Measurements from ENCODE around the gene SNAPC2.
"Not testable (repeated sequence)": the region's sequence is repeated elsewhere in the genome, so short reads cannot be mapped to it uniquely, and the experiment has no call there.

SNAPC2 gene

DNA sequence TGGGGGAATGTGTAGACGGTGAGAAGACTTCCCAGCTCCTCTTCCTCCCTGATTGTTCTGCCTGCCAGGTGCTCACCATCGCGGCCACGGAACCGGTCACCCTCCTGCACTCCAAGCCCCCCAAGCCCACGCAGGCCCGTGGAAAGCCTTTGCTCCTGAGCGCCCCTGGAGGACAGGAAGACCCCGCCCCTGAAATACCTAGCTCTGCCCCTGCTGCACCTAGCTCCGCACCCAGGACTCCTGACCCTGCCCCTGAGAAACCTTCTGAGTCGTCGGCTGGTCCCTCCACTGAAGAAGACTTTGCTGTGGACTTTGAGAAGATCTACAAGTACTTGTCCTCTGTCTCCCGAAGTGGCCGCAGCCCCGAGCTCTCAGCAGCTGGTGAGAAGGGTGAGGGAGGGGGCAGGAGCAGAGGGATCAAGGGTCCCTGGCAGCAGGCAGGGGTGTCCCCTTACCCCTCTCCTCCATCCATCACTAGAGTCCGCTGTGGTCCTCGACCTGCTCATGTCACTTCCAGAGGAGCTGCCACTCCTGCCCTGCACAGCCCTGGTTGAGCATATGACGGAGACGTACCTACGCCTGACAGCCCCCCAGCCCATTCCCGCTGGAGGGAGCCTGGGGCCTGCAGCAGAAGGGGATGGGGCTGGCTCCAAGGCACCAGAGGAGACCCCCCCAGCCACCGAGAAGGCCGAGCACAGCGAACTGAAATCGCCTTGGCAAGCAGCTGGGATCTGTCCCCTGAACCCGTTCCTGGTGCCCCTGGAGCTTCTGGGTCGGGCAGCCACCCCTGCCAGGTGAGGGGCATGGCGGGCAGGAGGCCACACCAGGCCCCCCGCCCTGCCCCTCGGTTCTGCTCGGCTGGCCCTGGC lies 2.1 kb downstream of the SNAPC2 start:
- DNase-seq (ENCODE audit: low read depth in 2 of 2) = no peak

DNA sequence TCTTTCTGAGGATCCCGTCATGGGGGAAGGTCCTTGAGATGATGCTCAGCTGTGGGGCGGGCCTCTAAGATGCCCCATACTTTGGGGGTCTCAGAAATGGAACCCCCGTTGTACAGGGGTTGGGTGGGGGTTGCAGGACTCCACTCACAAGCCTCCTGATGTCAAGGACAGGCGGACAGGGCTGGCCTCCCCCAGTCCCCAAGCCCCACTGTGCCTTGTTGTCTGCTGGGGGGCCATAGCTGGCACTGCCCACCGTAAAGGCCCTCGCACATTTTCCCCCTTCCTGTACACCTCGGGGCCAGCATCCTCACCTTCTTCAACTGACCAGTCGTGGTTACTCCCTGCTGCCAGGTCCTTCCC lies 2.7 kb downstream of the SNAPC2 start:
- DNase-seq (ENCODE audit: low read depth in 2 of 2) = no peak

DNA sequence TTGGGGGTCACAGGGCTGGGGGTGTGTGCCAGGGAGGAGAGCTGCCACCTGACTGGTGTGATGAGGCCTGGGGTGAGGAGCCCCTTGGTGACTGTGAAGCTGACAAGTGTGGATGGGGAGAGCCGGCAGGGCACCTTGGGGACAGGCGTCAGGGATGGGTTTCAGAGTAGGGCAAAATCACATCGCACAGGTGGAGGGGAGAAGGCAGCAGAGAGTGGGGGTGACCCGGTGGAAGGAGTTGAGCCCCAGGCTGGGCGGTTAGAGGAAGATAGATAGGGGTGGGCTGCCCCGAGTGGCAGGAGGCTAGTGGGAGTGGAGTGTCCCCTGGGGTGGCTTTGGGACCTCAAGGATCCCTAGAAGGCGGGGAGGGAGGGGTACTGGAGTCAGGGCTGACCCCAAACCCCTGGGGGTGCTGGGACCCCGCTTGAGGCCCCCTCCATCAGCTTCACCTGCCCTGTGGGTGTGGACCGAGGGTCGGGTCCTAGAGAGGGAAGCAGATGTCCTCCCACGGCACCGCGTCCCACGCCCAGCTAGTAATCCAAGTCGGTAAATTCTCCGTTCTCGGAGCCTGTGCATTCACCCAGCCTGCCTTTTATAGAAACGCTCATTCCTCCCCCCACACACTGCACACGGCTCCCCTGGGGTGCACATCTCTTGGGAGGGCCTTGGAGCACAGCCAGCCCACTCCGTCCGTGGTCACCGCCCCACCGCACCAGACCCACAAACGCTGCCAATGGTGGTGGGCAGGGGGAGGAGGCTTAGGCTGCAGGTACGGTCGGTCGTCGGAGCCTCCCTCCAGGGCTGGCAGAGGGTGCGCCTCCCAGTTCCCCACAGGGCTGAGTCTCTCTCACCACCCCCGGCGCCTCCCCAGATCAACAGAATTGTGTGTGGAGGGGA lies 3.4 kb downstream of the SNAPC2 start:
- DNase-seq (ENCODE audit: low read depth in 2 of 2) = no peak

DNA sequence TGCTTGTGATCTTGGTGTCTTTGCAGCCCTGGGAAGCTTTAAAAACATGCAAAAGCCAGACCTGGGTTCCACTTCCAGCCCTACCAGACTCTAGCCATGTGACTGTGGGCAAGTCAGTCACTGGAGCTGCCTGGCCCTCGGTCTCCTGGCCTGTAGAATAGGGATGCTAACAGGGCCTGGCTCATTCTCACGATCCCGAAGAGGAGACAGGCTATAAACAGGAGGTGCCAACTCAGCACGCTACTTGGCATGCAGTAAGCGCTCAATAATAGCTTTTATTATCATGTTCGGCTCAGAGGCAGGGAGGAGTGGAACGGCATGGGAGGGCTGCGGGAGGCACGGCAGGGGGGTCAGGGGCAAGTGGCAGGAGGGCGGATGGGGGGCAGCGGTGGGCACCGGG lies 4.1 kb downstream of the SNAPC2 start:
- no peak for DNase-seq (ENCODE audit: low read depth in 2 of 2)

DNA sequence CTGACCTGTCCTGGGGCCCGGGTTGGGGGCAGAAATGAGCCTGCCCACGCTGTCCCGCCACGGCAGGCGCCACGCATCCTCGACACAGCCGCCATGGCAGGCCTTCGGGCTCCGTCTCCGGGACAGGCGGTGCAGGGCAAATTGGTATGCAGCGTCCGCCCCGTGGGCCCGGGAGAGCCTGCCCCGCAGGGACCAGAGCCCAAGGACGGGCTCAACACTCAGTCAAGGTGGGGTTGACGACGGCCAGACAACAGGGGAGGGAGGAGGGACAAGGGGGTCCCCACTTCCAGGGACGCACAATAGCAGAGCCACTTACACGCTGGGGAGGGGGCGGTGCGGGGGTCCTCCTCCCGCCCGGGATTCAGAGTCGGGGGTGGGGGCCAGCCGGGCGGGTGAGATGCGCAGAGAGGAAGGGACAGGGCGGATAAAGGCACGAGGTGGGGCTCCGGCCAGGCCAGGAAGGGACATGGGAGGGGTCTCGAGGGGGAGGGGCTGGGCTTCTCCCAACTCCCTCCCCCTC lies 4.6 kb downstream of the SNAPC2 start:
- no peak for DNase-seq (ENCODE audit: low read depth in 2 of 2)

DNA sequence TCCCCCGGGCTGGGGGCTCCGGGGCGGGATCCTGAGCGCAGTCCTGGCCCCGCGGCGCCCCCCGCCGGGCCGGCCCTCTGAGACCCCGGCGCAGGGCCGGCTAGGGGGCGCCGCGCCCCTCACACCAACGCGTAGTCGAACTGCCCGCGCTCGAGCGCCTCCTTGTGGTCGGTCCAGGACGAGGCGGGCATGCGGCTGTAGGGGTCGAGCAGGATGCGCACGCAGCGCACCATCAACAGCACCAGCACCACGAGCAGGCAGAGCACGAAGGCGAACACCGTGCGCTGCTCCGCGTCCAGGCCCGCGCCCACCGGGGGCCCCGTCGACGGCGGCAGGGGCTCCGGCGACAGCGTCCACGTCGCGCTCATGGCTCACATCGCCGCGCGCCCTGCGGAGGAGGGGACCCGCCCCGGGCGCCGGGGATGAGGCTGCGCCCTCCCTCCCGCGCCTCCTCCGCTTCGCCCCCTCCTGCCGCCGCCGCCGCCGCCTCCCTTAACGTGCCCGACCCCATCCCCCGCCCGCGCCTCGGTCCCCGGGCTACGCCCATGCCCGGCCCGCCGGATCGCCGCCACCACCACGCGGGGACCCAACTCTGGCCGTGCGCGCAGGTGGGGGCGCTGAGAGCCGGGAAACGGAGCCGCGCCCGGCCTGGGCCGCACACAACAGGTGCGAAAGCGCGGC lies 5.2 kb downstream of the SNAPC2 start:
- peak; percentile 49 to 59 for DNase-seq (ENCODE audit: low read depth in 2 of 2)

DNA sequence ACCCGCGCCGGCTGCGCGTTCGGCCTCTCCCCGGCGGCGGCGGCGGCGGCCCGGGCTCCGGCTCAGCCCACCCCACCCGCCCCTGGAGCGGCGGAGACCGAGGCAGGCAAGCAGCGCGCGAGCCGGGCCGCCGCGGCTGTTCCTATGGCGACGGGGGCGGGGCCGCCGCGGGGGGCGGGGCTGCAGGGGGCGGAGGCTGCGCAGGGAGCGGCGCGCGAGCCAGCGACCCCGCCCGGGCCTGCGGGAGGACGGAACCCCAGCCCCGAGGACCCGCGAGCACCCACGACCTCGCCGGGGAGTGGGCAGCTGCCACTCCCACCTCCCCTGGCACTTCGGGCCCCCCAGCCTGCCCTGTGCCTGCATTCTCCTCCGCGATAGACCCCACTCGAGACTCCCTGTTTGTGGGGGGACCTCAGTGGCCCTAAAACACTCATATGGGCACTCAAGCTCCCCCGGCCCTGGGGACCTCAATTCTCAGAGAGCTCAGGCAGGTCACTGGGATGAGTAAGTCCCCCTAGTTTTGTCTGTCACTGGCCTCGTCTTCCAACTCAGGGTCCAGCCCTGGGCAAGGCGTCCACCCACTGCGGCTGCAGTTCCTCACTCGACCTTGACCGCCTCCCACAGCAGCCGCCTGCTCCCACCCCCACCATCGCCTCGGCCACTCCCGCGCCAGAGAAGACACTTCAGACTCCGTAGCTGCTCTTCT lies 6.0 kb downstream of the SNAPC2 start, which contains the start of gene CTXN1:
TSS of gene CTXN1 (minus strand) at position 115 of the 706 bp plus-strand sequence. CDS start 597 bp downstream, outside the sequence.
- DNase-seq (ENCODE audit: low read depth in 2 of 2) = peak; percentile 50 to 81

DNA sequence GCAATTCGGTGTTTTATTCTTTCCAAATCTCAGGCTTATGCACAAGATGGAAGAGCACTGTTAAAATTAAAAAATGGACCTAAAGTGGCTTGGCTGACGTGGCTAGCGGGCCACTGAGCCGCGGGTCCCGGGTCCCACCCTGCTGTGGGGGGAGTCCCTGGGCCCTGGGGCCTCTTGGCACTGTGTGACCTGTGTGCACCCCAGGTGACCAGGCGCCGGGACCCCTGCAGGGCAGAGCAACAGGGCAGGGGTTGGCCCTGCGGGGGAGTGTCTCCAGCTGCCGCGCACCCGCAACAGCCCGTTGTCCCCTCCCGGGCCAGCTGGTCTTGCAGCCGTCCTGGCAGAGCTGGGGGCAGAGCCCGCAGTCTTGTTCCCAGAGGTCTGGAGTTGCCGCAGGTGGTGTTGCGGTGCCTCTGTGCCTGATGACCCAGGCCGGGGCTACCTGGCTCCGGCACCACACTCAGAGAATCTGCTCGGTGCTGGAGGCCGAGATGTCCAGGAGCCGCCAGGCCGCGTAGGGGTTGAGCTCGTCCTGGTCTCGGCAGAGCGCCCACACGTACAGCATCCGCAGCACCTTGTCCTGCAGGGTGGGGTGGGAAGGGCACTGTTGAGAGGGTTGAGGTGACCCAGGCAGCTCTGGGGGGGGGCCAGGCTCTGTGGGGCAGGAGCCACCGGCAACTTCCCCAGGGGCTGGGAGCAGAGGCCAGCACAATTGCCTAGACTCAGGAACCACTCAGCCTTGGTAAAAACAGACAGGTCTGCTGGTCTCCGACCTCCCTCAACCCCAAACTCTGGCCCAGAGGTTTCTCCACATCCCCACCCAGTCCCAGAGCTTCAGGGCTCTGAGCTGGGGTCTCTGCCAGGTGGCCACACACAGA lies 6.8 kb downstream of the SNAPC2 start:
- DNase-seq (ENCODE audit: low read depth in 2 of 2) = no peak

DNA sequence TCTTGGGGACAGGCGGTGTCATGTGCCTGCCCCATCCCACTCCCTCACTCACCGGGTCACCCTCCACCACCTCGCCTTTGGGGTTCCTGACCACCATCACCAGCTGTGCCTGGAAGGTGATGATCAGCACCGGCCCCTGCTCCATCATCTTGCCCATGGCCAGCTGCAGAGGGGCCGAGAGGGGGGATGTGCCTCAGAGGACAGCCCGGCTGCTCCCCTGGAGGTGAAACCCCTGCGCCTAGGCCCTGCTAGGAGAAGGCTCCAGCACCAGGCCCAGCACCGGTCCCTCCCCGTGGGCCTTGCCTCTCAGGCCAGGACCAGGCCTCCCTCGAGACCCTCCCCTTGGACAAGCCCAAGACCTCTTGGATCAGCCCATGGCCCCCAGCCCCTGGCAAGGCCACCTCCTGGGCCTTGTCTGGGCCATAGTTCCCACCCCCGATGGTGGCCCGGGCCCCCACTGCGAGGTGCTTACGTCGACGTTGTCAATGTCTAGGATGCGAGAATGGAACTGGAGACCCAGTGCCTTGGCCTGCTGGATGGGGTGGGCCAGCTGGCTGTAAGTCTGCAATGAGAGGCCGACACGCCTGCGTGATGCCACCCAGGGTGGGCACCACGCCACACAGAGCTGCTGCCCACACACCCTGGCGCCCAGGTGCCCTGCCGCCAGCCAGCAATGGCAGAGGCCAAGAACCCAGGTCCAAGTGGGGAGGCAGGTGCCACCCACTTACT lies 7.6 kb downstream of the SNAPC2 start:
- DNase-seq (ENCODE audit: low read depth in 2 of 2) = no peak

DNA sequence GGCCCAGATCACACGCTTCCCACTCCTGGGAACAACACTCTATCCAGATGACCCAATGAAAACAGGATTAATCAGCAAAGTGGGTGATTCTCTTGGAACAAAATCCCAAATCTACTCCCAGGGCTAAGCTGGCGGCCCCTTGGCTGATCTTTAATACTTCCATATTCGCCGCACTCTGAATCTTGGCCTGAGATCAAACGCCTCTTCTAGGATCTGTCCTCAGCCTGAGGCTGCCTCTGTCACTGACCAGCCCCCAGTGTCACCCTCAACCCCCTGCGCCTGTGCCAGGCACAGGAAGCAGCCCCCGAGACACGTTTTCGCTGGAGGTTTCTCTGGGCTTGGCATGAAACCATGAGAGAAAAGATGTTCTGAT lies 8.2 kb downstream of the SNAPC2 start:
- DNase-seq (ENCODE audit: low read depth in 2 of 2) = no peak

DNA sequence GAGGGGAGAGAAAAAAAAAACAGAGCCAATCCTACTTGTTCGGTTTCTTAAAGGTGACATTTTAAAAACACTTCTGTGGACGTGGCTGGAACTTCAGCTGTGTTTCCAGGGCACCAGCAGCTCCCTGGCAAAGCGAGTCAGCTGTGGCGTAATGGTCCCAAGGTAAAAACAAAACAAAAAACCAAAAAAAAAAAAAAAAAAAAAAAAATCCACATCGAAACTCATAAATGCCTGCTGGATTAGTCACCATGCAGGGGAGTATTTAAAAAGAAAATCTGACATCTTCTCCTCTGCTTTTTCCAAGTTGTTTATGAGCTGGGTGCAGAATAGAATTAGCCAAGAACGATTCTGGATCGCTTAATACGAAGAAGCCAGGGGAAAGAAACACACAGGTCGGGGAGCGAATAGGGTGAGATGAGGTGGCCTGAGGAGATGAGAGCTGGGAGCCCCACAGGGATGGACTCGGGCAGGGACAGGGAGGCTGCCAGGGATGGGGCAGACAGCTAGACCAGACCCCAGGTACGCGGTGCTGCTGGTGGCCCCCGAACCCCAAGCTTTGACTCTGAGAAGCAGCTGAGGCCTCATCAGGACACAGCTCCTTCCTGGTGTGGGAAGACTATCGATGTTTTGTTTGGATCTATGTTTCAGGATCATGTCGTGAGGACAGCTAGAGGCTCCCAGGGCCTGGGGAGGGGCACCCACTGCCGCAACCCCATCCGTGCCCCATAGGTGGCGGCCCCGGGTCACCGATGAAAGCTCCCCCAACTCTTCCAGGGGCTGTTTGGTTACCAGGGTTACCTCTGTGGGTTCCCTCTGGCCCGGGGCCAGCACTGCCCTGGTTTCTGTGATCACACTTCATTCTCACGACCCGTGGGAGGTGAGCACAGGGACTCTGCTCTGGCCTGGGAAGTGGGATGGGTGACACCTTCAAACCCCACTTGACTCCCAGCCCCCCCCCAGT lies 8.9 kb downstream of the SNAPC2 start:
- peak in 1 of 2 donors; percentile 22 for DNase-seq (ENCODE audit: low read depth in 2 of 2)

DNA sequence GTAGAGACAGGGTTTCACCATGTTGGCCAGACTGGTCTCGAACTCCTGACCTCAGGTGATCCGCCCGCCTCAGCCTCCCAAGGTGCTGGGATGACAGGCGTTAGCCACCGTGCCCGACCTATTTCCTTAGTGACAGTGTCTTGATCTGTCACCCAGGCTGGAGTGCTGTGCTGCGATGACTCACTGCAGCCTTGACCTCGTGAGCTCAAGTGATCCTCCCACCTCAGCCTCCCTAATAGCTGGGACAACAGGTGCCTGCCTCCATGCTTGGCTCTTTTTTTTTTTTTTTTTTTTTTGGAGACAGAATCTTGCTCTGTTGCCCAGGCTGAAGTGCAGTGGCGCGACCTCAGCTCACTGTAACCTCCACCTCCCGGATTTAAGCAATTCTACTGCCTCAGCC lies 9.9 kb downstream of the SNAPC2 start:
- not testable (repeated sequence) for DNase-seq (ENCODE audit: low read depth in 2 of 2)

DNA sequence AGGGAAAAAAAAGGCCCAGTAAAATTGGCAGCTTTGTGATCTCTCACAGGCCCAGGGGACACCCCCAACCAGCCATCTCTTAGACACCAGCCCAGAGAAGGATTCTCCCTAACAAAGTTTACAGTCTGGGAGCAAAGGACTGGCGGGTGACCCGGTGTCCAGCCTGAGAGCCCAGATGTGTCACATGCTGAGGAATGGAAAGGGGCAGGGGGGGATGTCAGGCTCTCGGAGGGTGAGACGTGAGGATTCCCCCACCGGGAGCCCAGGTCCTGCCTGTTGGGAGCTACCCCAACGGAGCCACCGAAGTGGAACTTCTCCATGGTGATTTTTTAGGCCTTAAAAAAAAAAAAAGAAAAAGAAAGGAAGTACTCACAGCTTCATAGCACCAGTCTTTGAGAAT lies 10.6 kb downstream of the SNAPC2 start:
- DNase-seq (ENCODE audit: low read depth in 2 of 2) = no peak

DNA sequence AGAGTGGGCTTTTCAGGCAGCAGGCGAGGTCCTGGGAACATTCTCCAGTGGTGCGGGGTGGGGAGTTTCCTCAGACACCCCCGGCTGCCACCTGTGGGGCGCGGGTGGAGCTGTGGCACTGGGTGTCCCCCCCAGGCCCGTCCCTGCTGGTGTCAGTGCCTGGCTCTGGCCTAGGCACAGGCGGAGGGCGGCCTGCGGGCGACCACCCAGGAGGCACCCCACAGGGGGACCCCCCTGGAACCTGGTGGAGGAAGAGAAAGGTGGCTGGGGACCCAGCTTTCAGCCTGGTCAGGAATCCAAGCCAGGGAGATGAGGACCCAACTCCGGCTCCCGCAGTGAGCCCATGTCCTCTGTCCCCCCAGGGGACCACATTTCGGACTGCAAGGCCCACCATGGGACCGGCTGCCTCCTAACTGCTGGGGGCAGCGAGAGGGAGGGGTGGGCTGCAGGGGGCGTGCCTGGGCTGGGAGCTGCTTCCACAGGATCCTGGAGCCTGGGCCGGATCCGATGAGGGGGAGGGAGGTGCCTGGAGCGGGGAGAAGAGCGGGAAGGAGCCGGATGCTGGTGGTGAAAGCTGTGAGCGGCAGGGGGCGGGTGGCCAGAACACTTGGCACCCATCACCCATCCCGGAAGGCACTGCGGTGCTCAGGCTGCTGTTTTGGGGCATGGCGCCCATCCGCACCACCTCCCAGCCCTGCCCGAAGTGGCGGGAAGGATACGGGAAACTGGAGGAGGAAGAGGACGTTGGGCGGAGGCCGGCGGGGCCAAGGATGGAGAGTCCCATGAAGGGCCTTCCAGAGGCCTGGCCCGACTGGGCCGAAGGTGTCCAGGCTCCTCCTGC lies 11.3 kb downstream of the SNAPC2 start:
- no peak for DNase-seq (ENCODE audit: low read depth in 2 of 2)

DNA sequence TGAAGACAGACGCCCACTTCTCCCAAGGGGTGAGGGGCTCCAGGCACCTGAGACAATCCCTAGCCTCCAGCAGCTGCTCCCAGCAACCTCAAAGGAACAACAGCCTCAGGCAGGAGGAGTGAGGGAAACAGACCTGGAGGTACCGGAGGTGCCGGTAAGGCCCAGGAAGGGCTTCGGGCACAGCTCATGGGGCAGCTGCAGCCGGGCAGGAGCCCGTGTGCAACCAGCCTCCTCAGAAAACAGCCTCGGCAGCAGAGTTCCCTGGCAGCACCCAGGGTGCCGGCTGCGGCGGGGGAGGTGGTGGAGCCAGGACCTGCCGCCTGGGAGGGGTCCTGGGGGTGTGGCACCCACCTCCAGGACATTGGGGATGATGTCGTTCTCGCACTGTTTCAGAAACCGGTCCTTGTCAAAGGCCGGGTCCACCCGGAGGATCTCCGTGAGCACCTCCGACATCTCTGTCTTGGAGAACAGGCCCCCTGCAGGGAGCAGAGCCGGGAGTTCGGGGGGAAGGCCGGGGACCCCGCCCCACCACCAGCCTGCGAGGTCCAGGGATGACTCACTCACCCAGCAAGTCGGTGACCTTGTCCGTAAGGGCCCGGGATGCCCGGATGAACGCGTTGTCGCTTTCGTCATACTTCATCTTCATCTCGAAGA lies 12.3 kb downstream of the SNAPC2 start:
- no peak for DNase-seq (ENCODE audit: low read depth in 2 of 2)

DNA sequence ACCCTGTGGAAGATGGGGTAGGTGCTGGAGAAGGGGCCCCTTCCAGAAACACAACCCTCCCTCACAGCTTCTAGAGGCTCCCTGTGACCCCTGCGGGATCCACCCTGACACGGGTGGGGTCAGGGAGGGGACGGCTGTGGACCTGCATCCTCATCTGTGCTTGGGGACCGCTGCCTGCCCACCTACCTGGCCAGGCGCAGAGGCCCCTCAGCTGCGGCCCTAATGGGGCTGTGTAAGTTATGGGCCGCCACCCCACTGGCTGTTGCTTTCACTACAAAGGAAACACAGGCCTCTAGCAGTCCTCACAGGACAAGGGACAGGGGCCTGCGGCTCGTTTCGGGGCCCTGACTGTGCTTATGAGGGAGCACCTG lies 12.8 kb downstream of the SNAPC2 start:
- DNase-seq (ENCODE audit: low read depth in 2 of 2) = no peak

DNA sequence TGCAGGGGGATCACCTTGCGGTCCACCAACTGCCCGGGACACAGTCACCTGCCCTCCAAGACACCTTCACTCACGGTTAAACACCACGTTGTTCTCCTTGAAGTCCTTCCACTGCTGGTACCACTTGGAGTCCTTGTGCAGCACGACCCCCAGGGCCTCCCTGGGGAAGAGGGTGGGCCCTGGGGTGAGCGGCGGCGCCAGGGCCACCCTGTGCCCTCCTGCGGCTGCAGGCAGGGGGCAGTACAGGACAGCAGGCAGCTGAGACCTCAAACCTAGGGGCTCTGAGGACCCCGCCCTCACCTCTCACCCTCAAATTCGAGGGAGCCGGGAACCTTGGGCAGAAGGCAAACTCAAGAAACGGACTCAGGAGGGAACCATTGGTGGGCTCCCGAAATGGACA lies 13.3 kb downstream of the SNAPC2 start:
- no peak for DNase-seq (ENCODE audit: low read depth in 2 of 2)

All from stimulated activated CD4-positive, alpha-beta T cell treated with anti-CD3 and anti-CD28 coated beads, Interleukin-1b, Interleukin-23, amount 100 ng/mL, for 1 hour (primary cell).